Measurements from ENCODE around the gene GTF3A. TPM values are rescaled to one million over a fixed set of nuclear protein-coding genes. Genes with fewer than 3 reads are reported as not detected.
A peak's percentile ranks its signal among the peaks of the same experiment; 100 is the strongest.

The GTF3A gene
- total RNA-seq, 4 donors from 2014 or later, result 50.2 to 145 (median 120) TPM

DNA sequence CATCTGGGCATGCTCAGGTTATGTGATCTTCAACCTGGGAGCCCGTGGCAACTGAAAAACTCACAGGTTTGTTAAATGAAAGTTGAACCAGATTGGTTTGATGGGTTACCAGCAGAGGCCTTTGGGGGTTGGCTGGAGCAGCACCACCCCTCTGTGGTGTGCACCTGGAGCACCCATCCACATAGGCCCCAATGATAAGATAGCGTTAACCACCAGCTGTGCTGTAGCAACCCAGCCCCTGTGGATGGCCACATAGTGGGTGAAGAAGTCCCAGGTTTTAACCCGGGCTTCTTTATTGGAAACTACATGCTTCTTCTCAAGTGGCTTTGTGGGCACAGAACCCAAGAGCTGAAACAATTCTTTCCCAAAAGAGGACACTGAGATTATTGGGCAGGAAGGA is 48.5 kb downstream of the GTF3A start:
- H3K4me3 ChIP-seq (replicated peaks in 1 of 3), result no peak overlapping the region
- no peak overlapping the region for H3K27ac ChIP-seq
- H3K9me3 ChIP-seq, result no peaks in the 10 kb centered on the region
- whole genome bisulfite sequencing, 2 donors, result 66 to 82% methylated on average over 3 of the region's 3 CpGs
- H3K4me1 ChIP-seq, result no peaks in the 10 kb centered on the region
- no peak for TF ChIP-seq CTCF (IDR thresholded peaks at IDR 0.05)
- no peak for TF ChIP-seq POLR2A (IDR thresholded peaks at IDR 0.05)
- no peaks in the 10 kb centered on the region for H3K36me3 ChIP-seq
- H3K27me3 ChIP-seq, result no peaks in the 10 kb centered on the region
- intact Hi-C loops (cut with DNase I), result no loop called here
- no peak for DNase-seq

DNA sequence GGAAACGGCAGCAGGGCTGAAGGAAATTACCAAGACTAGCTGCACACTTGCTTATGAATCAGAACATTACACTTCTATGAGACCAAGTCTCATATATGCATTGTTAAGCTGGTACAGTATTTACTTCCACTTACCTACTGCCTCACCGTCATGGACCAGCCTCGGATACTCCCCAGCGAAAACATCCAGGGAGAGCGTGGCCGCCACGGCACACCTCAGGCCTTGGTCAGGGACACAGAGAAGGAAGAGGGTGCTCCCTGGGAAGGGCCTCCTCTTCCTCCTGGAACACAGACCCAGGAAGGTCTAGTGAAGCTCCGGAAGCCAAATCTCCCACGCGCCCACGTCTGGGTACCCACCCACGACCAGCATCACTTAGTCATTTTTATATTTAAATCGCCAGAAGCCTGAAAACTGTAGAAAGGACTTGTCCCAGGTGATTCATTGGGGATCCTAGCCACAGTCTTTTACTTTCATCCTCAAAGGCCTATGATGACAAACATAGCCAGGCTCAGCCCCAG is 50.4 kb downstream of the GTF3A start:
- intact Hi-C loops (cut with DNase I), result no loop called here
- 94 to 97% methylated on average over 13 of the region's 13 CpGs for WGBS, 2 donors
- H3K9me3 ChIP-seq, result no peaks in the 10 kb centered on the region
- no peak overlapping the region for H3K27ac ChIP-seq
- DNase-seq, result no peak
- no peaks in the 10 kb centered on the region for H3K36me3 ChIP-seq
- no peak overlapping the region for H3K4me3 ChIP-seq (replicated peaks in 1 of 3)
- no peaks in the 10 kb centered on the region for H3K4me1 ChIP-seq
- no peaks in the 10 kb centered on the region for H3K27me3 ChIP-seq
- TF ChIP-seq CTCF (IDR thresholded peaks at IDR 0.05) (no peak), POLR2A (IDR thresholded peaks at IDR 0.05) (no peak)

- WGBS, 2 donors, result 38 to 40% methylated on average over 9 to 10 of the region's 10 CpGs
- H3K27ac ChIP-seq, result no peak overlapping the region
Measured at GRCh38 chr13:27476943-27477703, 52.7 kb downstream of the GTF3A start.

GRCh38 chr13:27481766-27482165 is 57.3 kb downstream of the GTF3A start:
- intact Hi-C loops (cut with DNase I), result loop anchor here (5.0 kb wide), 1 partner anchor 346 kb away; no protein-coding TSS in a partner anchor
- Histone ChIP-seq H3K36me3 (no peaks in the 10 kb centered on the region), H3K4me3 (replicated peaks in 1 of 3) (no peak overlapping the region), H3K9me3 (no peaks in the 10 kb centered on the region), H3K4me1 (no peaks in the 10 kb centered on the region), H3K27me3 (no peaks in the 10 kb centered on the region), H3K27ac (no peak overlapping the region)
- TF ChIP-seq POLR2A (IDR thresholded peaks at IDR 0.05) (no peak), CTCF (IDR thresholded peaks at IDR 0.05) (peak; percentile 31 to 61 (median 56))
- WGBS, 2 donors, result 20 to 22% methylated on average over 11 of the region's 11 CpGs
- DNase-seq, result peak; percentile 49 to 51

More at GRCh38 chr13:27476943-27477703, 52.7 kb downstream of the GTF3A start:
- Histone ChIP-seq H3K4me1 (no peaks in the 10 kb centered on the region), H3K9me3 (no peaks in the 10 kb centered on the region), H3K4me3 (replicated peaks in 1 of 3) (no peak overlapping the region), H3K27me3 (no peaks in the 10 kb centered on the region), H3K36me3 (no peaks in the 10 kb centered on the region)
- no peak for TF ChIP-seq CTCF (IDR thresholded peaks at IDR 0.05)
- TF ChIP-seq POLR2A (IDR thresholded peaks at IDR 0.05), result no peak
- intact Hi-C loops (cut with DNase I), result no loop called here
- no peak for DNase-seq

GRCh38 chr13:27482983-27483382 is 58.6 kb downstream of the GTF3A start:
- no peak for DNase-seq
- no peaks in the 10 kb centered on the region for H3K36me3 ChIP-seq
- WGBS, 2 donors, result 81 to 87% methylated on average over 7 of the region's 7 CpGs
- no peaks in the 10 kb centered on the region for H3K4me1 ChIP-seq
- H3K4me3 ChIP-seq (replicated peaks in 1 of 3), result no peak overlapping the region
- no peak for TF ChIP-seq POLR2A (IDR thresholded peaks at IDR 0.05)
- TF ChIP-seq CTCF (IDR thresholded peaks at IDR 0.05), result no peak
- intact Hi-C loops (cut with DNase I), result loop anchor here (5.0 kb wide), 1 partner anchor 344 kb away; no protein-coding TSS in a partner anchor
- H3K27ac ChIP-seq, result no peak overlapping the region
- no peaks in the 10 kb centered on the region for H3K27me3 ChIP-seq
- H3K9me3 ChIP-seq, result no peaks in the 10 kb centered on the region
